OCI-LY7 (cell line): ENCODE results near the gene CUX1. TPM values are rescaled to one million over a fixed set of nuclear protein-coding genes. Genes with fewer than 3 reads are reported as not detected.

Experiments used
- BruUV-seq: library from RNA; stranded (reverse); fragments of 400-500 nt; replicated peaks from 2 replicates; lab custom pipeline; 2021; lab: Mats Ljungman, UMichigan
- CTCF ChIA-PET: fragments of 300-600 bp; sonication (Branson Sonifier 250); formaldehyde crosslinking; loops from one replicate; lab custom pipeline; 2022; ENCODE audit warnings: antibody characterized with exemption; ENCODE audit not compliant: unreplicated experiment; lab: Charles Lee
- POLR2A ChIA-PET: fragments of 300-600 bp; sonication (Branson Sonifier 250); formaldehyde crosslinking; loops from one replicate; lab custom pipeline; 2022; ENCODE audit warnings: antibody characterized with exemption; lab: Charles Lee
- DNase-seq: peaks from one replicate; pipeline ENCODE4 v3.0.0-alpha.2; 2015; ENCODE audit warnings: low spot score
- H2AFZ ChIP-seq: fragments of 200-600 bp; sonication (generic), shearing (Covaris generic); 2 replicates; pipeline ENCODE4 v1.6.1; 2014; ENCODE audit warnings: mild to moderate bottlenecking, antibody characterized with exemption, low read length, moderate library complexity
- H3K27ac ChIP-seq: fragments of 200-600 bp; sonication (generic); 2 replicates; pipeline ENCODE4 v1.5.1; 2014; ENCODE audit warnings: mixed run types, low read depth, mild to moderate bottlenecking, moderate library complexity, low read length, inconsistent platforms; ENCODE audit not compliant: poor library complexity, severe bottlenecking
- H3K36me3 ChIP-seq: fragments of 200-600 bp; sonication (generic); 2 replicates; pipeline ENCODE4 v1.6.1; 2014; ENCODE audit warnings: mild to moderate bottlenecking, antibody characterized with exemption, low read length, moderate library complexity, mixed read lengths; ENCODE audit not compliant: insufficient read depth
- H3K4me1 ChIP-seq: fragments of 200-600 bp; sonication (generic); 2 replicates; pipeline ENCODE4 v1.5.1; 2014; ENCODE audit warnings: mild to moderate bottlenecking, low read length; ENCODE audit not compliant: insufficient read depth, poor library complexity, severe bottlenecking
- H3K4me2 ChIP-seq: fragments of 200-600 bp; sonication (generic); 2 replicates; pipeline ENCODE4 v1.6.1; 2014; ENCODE audit warnings: mild to moderate bottlenecking, low read length
- H3K4me3 ChIP-seq: fragments of 200-600 bp; sonication (generic); 2 replicates; pipeline ENCODE4 v1.5.1; 2014; ENCODE audit warnings: mild to moderate bottlenecking, low read depth, low read length; ENCODE audit not compliant: poor library complexity, severe bottlenecking
- H3K79me2 ChIP-seq: fragments of 200-600 bp; sonication (generic); 2 replicates; pipeline ENCODE4 v1.6.1; 2016; ENCODE audit warnings: low read depth, mild to moderate bottlenecking, low read length, moderate library complexity, mixed read lengths; ENCODE audit not compliant: insufficient read depth
- H3K9me2 ChIP-seq: fragments of 200-600 bp; sonication (generic); 2 replicates; pipeline ENCODE4 v1.6.1; 2016; ENCODE audit warnings: mild to moderate bottlenecking, low read length, mixed read lengths; ENCODE audit not compliant: insufficient read depth
- H3K9me3 ChIP-seq: fragments of 200-600 bp; sonication (generic); 2 replicates; pipeline ENCODE4 v1.6.1; 2014; ENCODE audit warnings: mild to moderate bottlenecking, mixed run types, low read length, mixed read lengths
- H4K20me1 ChIP-seq: fragments of 200-600 bp; sonication (generic); 2 replicates; pipeline ENCODE4 v1.6.1; 2014; ENCODE audit warnings: mild to moderate bottlenecking, antibody characterized with exemption, low read length, moderate library complexity, mixed read lengths; ENCODE audit not compliant: insufficient read depth
- CTCF ChIP-seq: fragments of 200-600 bp; sonication (generic); conservative IDR thresholded peaks from 2 replicates; pipeline ENCODE4 v1.5.1; 2014; ENCODE audit warnings: mild to moderate bottlenecking, antibody characterized with exemption, low read length, moderate library complexity, mixed read lengths
- EZH2phosphoT487 ChIP-seq: fragments of 200-600 bp; sonication (generic); IDR thresholded peaks from 2 replicates; pipeline ENCODE4 v1.6.1; 2018; ENCODE audit warnings: low read depth, borderline replicate concordance, mild to moderate bottlenecking, mixed run types, antibody characterized with exemption, low read length, moderate library complexity, mixed read lengths
- intact Hi-C: fragments of 100-400 bp; cut with micrococcal nuclease; formaldehyde crosslinking; loops from one replicate; pipeline ENCODE4 v1.10.0; 2022; ENCODE audit not compliant: unreplicated experiment
- total RNA-seq, 2 experiments: library from RNA; depleted of rRNA in 1 of 2; stranded (reverse); fragments of >200 nt in 1 of 2; shearing (Covaris generic) in 1 of 2; gene quantifications; 2 replicates each; pipeline ENCODE4 v1.2.3, GENCODE V29; 2014 to 2022

Gene CUX1
- total RNA-seq, 2 experiments from 2014 or later, result 143 to 199 TPM

- H4K20me1 ChIP-seq, result no peaks in the 10 kb centered on the region
- CTCF ChIA-PET, result no interaction called here
- H3K4me3 ChIP-seq, result no peak overlapping the region
- H3K4me1 ChIP-seq, result peaks cover 8% of the 10 kb centered on the region
- H3K9me2 ChIP-seq, result no peaks in the 10 kb centered on the region
- BruUV-seq, result no TSS peak
- peaks cover 10% of the 10 kb centered on the region for H3K79me2 ChIP-seq
- TF ChIP-seq CTCF (no peak), EZH2phosphoT487 (no peak)
- H3K9me3 ChIP-seq, result peaks cover 10% of the 10 kb centered on the region
- intact Hi-C loops, result no loop called here
- no peak for DNase-seq
- H2AFZ ChIP-seq, result no peak overlapping the region
- no peak overlapping the region for H3K4me2 ChIP-seq
- peaks cover 96% of the 10 kb centered on the region for H3K36me3 ChIP-seq
- POLR2A ChIA-PET, result no interaction called here
- H3K27ac ChIP-seq, result no peak overlapping the region
Observed at GRCh38 chr7:102080434-102081243, 263.2 kb downstream of the CUX1 start.

- DNase-seq, result no peak
- Histone ChIP-seq H4K20me1 (no peaks in the 10 kb centered on the region), H3K79me2 (peaks cover 16% of the 10 kb centered on the region), H3K9me3 (peaks cover 16% of the 10 kb centered on the region), H3K4me3 (no peak overlapping the region), H3K4me1 (peaks cover 8% of the 10 kb centered on the region), H3K4me2 (no peak overlapping the region), H3K9me2 (no peaks in the 10 kb centered on the region), H3K27ac (no peak overlapping the region), H3K36me3 (peaks cover 96% of the 10 kb centered on the region), H2AFZ (no peak overlapping the region)
- intact Hi-C loops, result no loop called here
- CTCF ChIA-PET, result no interaction called here
- POLR2A ChIA-PET, result no interaction called here
- BruUV-seq, result no TSS peak
- no peak for TF ChIP-seq EZH2phosphoT487
- TF ChIP-seq CTCF, result no peak
Observed at GRCh38 chr7:102081244-102081627, 263.8 kb downstream of the CUX1 start.

GRCh38 chr7:102082693-102083368, 265.4 kb downstream of the CUX1 start:
- no peak for DNase-seq
- H3K9me2 ChIP-seq, result no peaks in the 10 kb centered on the region
- no peak overlapping the region for H3K4me2 ChIP-seq
- no peak overlapping the region for H3K27ac ChIP-seq
- no TSS peak for BruUV-seq
- H2AFZ ChIP-seq, result no peak overlapping the region
- H3K4me1 ChIP-seq, result no peaks in the 10 kb centered on the region
- no peak overlapping the region for H3K4me3 ChIP-seq
- no peaks in the 10 kb centered on the region for H4K20me1 ChIP-seq
- peaks cover 29% of the 10 kb centered on the region for H3K9me3 ChIP-seq
- intact Hi-C loops, result no loop called here
- H3K79me2 ChIP-seq, result peaks cover 32% of the 10 kb centered on the region
- ChIA-PET CTCF (no interaction called here), POLR2A (no interaction called here)
- H3K36me3 ChIP-seq, result peaks cover 98% of the 10 kb centered on the region
- no peak for TF ChIP-seq CTCF
- TF ChIP-seq EZH2phosphoT487, result no peak
